Ectodermal cell (in vitro differentiated cells): ENCODE results near the gene MRPS10.

Experiments
- H3K27ac ChIP-seq: 2 replicates; pipeline ENCODE4 v1.7.0; 2013; ENCODE audit warnings: mild to moderate bottlenecking, low read depth, low read length; ENCODE audit not compliant: insufficient read depth, poor library complexity, severe bottlenecking
- H3K27me3 ChIP-seq: 2 replicates; pipeline ENCODE4 v1.7.0; 2013; ENCODE audit warnings: mild to moderate bottlenecking, low read length; ENCODE audit not compliant: insufficient read depth, control insufficient read depth, poor library complexity, severe bottlenecking
- H3K36me3 ChIP-seq: one replicate; pipeline ENCODE4 v1.7.0; 2013; ENCODE audit warnings: low read length; ENCODE audit not compliant: control insufficient read depth, insufficient read depth
- H3K4me1 ChIP-seq: one replicate; pipeline ENCODE4 v1.7.0; 2013; ENCODE audit warnings: low read length; ENCODE audit not compliant: control insufficient read depth, insufficient read depth
- H3K4me3 ChIP-seq: 2 replicates; pipeline ENCODE4 v1.7.0; 2013; ENCODE audit warnings: low read depth, low read length, control low read depth; ENCODE audit not compliant: insufficient read depth
- H3K9me3 ChIP-seq: 2 replicates; pipeline ENCODE4 v1.7.0; 2013; ENCODE audit warnings: mild to moderate bottlenecking, low read length, moderate library complexity; ENCODE audit not compliant: control insufficient read depth
- WGBS, 2 experiments: methylation state at CpG; one replicate each; pipeline ENCODE4 v1.1.7; 2013; ENCODE audit warnings: missing lambda C conversion rate in 2 of 2; 5-methylcytosine and 5-hydroxymethylcytosine counted together

Gene MRPS10

DNA sequence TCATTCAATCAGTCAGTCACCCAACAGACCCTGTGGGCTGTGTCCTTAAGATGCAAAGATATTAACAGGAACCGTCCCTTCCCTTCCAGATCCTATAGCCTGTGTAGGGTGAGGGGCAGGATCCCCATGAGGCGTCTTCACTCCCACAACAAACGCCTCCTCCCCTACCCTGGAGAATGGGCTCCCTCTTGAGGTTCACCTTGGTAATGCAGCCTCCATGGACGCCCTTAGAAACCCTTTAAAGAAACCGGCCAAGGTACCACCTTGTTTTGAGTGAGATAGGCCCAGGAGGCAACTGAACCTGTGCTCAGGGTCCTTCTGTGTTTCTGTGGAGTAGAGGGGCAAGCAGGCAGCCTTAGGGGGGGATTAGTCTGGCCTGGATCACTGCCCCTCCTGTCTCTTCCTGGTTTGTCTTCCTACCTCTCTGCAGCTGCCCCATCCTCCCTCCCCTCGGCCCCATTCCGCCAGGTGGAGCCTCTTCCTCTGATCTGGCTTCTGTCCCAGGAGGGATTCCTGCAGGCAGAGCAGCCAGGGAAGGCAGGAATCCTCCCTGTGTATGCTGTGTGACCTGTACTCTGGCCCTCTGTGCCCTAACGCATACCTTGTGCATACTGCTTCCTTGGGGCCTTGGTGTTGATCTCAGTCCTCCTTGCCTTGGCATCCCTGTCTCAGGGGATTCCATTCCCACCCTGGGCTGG, 51.1 kb downstream of the MRPS10 start:
- Histone ChIP-seq H3K36me3 (no peaks in the 10 kb centered on the region), H3K9me3 (no peaks in the 10 kb centered on the region), H3K27me3 (no peaks in the 10 kb centered on the region), H3K27ac (no peak overlapping the region), H3K4me1 (peaks cover 2% of the 10 kb centered on the region), H3K4me3 (no peak overlapping the region)
- WGBS, 2 experiments, result 20 to 24% methylated on average over 8 of the region's 8 CpGs

GRCh38 chr6:42165016-42165415, 52.6 kb downstream of the MRPS10 start:
- H3K36me3 ChIP-seq, result no peaks in the 10 kb centered on the region
- WGBS, 2 experiments, result 88 to 89% methylated on average over 9 of the region's 9 CpGs

DNA sequence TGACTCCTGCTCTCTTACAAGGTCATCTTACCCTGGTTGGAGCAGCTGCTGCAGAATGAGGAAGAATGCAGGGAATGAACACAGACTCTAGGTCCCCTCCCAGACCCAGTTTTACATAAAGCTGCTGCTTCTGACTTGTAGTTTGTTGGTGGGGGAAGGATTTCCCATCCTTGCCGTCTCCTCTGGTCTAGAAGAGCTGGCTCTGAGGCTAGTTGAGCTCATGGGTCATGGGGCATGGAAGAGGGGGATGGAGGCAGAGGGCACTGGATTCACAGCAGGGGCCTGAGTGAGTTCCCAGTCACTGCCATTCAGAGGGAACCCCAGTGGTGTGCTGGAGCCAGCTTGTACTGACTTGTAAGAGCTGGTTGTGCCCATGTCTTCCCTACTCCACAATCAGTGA, 53.7 kb downstream of the MRPS10 start:
- Histone ChIP-seq H3K36me3 (no peaks in the 10 kb centered on the region), H3K4me3 (no peak overlapping the region), H3K27ac (no peak overlapping the region), H3K4me1 (peaks cover 2% of the 10 kb centered on the region), H3K9me3 (no peaks in the 10 kb centered on the region), H3K27me3 (no peaks in the 10 kb centered on the region)
- 36 to 38% methylated on average over 1 of the region's 1 CpG for WGBS, 2 experiments

More at GRCh38 chr6:42165016-42165415, 52.6 kb downstream of the MRPS10 start:
- peaks cover 2% of the 10 kb centered on the region for H3K4me1 ChIP-seq
- no peaks in the 10 kb centered on the region for H3K27me3 ChIP-seq
- H3K9me3 ChIP-seq, result no peaks in the 10 kb centered on the region
- no peak overlapping the region for H3K27ac ChIP-seq
- no peak overlapping the region for H3K4me3 ChIP-seq

DNA sequence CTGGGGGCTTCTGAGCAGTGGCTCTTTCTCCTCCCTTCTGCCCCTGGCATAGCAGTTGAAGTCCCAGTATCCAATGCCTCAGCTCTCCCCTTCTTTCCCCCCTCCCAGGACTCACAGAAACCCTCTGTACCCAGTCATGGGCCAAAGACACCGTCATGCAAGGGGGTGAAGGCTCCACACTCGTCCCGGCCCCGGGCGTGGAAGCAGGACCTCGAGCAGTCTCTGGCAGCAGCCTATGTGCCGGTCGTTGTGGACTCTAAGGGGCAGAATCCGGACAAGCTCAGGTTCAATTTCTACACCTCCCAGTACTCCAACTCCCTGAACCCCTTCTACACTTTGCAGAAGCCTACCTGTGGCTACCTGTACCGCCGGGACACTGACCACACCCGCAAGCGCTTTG, 54.8 kb downstream of the MRPS10 start:
- Histone ChIP-seq H3K27me3 (no peaks in the 10 kb centered on the region), H3K27ac (no peak overlapping the region), H3K9me3 (no peaks in the 10 kb centered on the region), H3K36me3 (no peaks in the 10 kb centered on the region), H3K4me1 (peaks cover 2% of the 10 kb centered on the region), H3K4me3 (no peak overlapping the region)
- WGBS, 2 experiments, result 91 to 93% methylated on average over 13 of the region's 13 CpGs

- H3K4me3 ChIP-seq, result no peak overlapping the region
- no peaks in the 10 kb centered on the region for H3K36me3 ChIP-seq
- H3K27me3 ChIP-seq, result no peaks in the 10 kb centered on the region
- H3K4me1 ChIP-seq, result peaks cover 2% of the 10 kb centered on the region
- H3K9me3 ChIP-seq, result no peaks in the 10 kb centered on the region
- no peak overlapping the region for H3K27ac ChIP-seq
- WGBS, 2 experiments, result 57% methylated on average over 7 of the region's 7 CpGs
Observed at GRCh38 chr6:42162384-42162783, 55.3 kb downstream of the MRPS10 start.

GRCh38 chr6:42159431-42160024, 58.1 kb downstream of the MRPS10 start:
- Histone ChIP-seq H3K27me3 (no peaks in the 10 kb centered on the region), H3K9me3 (no peaks in the 10 kb centered on the region), H3K4me1 (peaks cover 2% of the 10 kb centered on the region), H3K36me3 (no peaks in the 10 kb centered on the region), H3K4me3 (no peak overlapping the region), H3K27ac (no peak overlapping the region)
- WGBS, 2 experiments, result 81 to 85% methylated on average over 4 of the region's 4 CpGs

DNA sequence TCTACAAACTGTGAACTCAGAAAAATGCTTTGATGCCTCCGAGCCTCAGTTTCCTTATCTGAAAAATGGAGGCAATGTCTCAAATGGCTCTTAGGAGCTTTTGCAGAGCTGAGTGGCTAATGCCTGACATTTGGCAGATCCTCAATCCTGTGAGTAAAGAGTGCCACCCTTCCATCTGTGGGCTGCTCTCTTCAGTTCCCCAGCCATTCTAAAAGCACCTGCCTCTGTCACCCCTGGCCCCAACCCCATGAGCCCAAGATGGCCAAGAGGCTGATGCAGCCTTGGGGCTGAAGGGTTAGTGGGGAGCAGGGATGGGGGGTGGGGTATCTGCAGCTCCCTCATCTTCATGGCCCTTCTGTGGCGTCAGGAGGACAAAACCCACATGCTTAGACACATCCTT, 59.0 kb downstream of the MRPS10 start:
- peaks cover 2% of the 10 kb centered on the region for H3K4me1 ChIP-seq
- no peaks in the 10 kb centered on the region for H3K27me3 ChIP-seq
- H3K4me3 ChIP-seq, result no peak overlapping the region
- H3K9me3 ChIP-seq, result no peaks in the 10 kb centered on the region
- WGBS, 2 experiments, result 83 to 94% methylated on average over 2 of the region's 2 CpGs
- no peaks in the 10 kb centered on the region for H3K36me3 ChIP-seq
- no peak overlapping the region for H3K27ac ChIP-seq

- Histone ChIP-seq H3K27me3 (no peaks in the 10 kb centered on the region), H3K4me3 (no peak overlapping the region), H3K4me1 (peaks cover 2% of the 10 kb centered on the region), H3K36me3 (no peaks in the 10 kb centered on the region), H3K27ac (no peak overlapping the region), H3K9me3 (no peaks in the 10 kb centered on the region)
- 92 to 98% methylated on average over 2 of the region's 2 CpGs for WGBS, 2 experiments
Observed at GRCh38 chr6:42158011-42158410, 59.6 kb downstream of the MRPS10 start.
